GM23338 (cell line): Measurements from ENCODE around the gene PLBD2. TPM values are rescaled to one million over a fixed set of nuclear protein-coding genes. Genes with fewer than 3 reads are reported as not detected.

Source experiments
- ATAC-seq: fragments of 200-7000 bp; cut with Tn5 transposase; 3 replicates; pipeline ENCODE4 v1.9.1; 2020
- DNase-seq: peaks from one replicate; pipeline ENCODE4 v3.0.0-alpha.2; 2015; ENCODE audit warnings: low spot score
- H2AFZ ChIP-seq: fragments of 200-600 bp; sonication (generic); 2 replicates; pipeline ENCODE4 v1.8.0; 2016; ENCODE audit warnings: antibody characterized with exemption, mild to moderate bottlenecking, moderate library complexity
- H3F3A ChIP-seq: fragments of 200-600 bp; sonication (generic); replicated peaks from 2 replicates; pipeline ENCODE4 v1.8.0; 2017; ENCODE audit warnings: antibody characterized with exemption, mixed run types, low read depth
- H3K27ac ChIP-seq: fragments of 200-600 bp; sonication (generic); 2 replicates; pipeline ENCODE4 v1.6.1; 2016; ENCODE audit warnings: low read depth
- H3K27me3 ChIP-seq: fragments of 200-600 bp; sonication (generic); 2 replicates; pipeline ENCODE4 v1.8.0; 2016; ENCODE audit warnings: mild to moderate bottlenecking, mixed run types, moderate library complexity; ENCODE audit not compliant: insufficient read depth
- H3K36me3 ChIP-seq: fragments of 200-600 bp; sonication (generic); 2 replicates; pipeline ENCODE4 v1.8.0; 2016; ENCODE audit warnings: mild to moderate bottlenecking; ENCODE audit not compliant: insufficient read depth
- H3K4me1 ChIP-seq: fragments of 200-600 bp; sonication (generic); 2 replicates; pipeline ENCODE4 v1.8.0; 2016; ENCODE audit warnings: mild to moderate bottlenecking, moderate library complexity; ENCODE audit not compliant: insufficient read depth
- H3K4me2 ChIP-seq: fragments of 200-600 bp; sonication (generic); 2 replicates; pipeline ENCODE4 v1.7.1; 2017; ENCODE audit warnings: mixed run types
- H3K4me3 ChIP-seq: fragments of 200-600 bp; sonication (generic); 2 replicates; pipeline ENCODE4 v1.6.1; 2016; ENCODE audit warnings: mixed run types
- H3K79me2 ChIP-seq: fragments of 200-600 bp; sonication (generic); replicated peaks from 2 replicates; pipeline ENCODE4 v1.8.0; 2017; ENCODE audit warnings: mild to moderate bottlenecking; ENCODE audit not compliant: insufficient read depth
- H3K9me2 ChIP-seq: fragments of 200-600 bp; sonication (generic); 2 replicates; pipeline ENCODE4 v1.8.0; 2017; ENCODE audit not compliant: insufficient read depth
- H4K20me1 ChIP-seq: fragments of 200-600 bp; sonication (generic); replicated peaks from 2 replicates; pipeline ENCODE4 v1.8.0; 2017; ENCODE audit warnings: mild to moderate bottlenecking; ENCODE audit not compliant: insufficient read depth
- H3K27ac Mint-ChIP-seq: 2 replicates; pipeline ENCODE4 v1.8.0; 2020; ENCODE audit warnings: inconsistent platforms, mild to moderate bottlenecking, moderate library complexity, mixed read lengths
- H3K27me3 Mint-ChIP-seq: 3 replicates; pipeline ENCODE4 v1.8.0; 2022; ENCODE audit warnings: low read depth, mild to moderate bottlenecking, moderate library complexity, mixed read lengths, inconsistent platforms; ENCODE audit not compliant: insufficient read depth, poor library complexity
- H3K36me3 Mint-ChIP-seq: 3 replicates; pipeline ENCODE4 v1.8.0; 2021; ENCODE audit warnings: low read depth, mild to moderate bottlenecking, inconsistent platforms, moderate library complexity, mixed read lengths
- H3K4me1 Mint-ChIP-seq: 3 replicates; pipeline ENCODE4 v1.8.0; 2020; ENCODE audit warnings: mild to moderate bottlenecking, inconsistent platforms, mixed read lengths
- H3K4me3 Mint-ChIP-seq: 3 replicates; pipeline ENCODE4 v1.8.0; 2021; ENCODE audit warnings: moderate library complexity, mild to moderate bottlenecking, inconsistent platforms, mixed read lengths
- H3K9me3 Mint-ChIP-seq: 3 replicates; pipeline ENCODE4 v1.8.0; 2020; ENCODE audit warnings: moderate library complexity, mild to moderate bottlenecking, inconsistent platforms, mixed read lengths
- CTCF ChIP-seq, 2 experiments: fragments of 200-600 bp in 1 of 2; sonication (generic) in 1 of 2; conservative IDR thresholded peaks; 2 replicates each; pipeline versions ENCODE4 v1.5.1 to v1.6.1; 2016 to 2017; ENCODE audit warnings: antibody characterized with exemption in 2 of 2, low read depth in 2 of 2, mild to moderate bottlenecking in 2 of 2, moderate library complexity in 1 of 2
- EZH2 ChIP-seq: fragments of 200-600 bp; sonication (generic); IDR thresholded peaks from one replicate; pipeline ENCODE4 v1.8.0; 2017; ENCODE audit warnings: antibody characterized with exemption, mild to moderate bottlenecking, low read depth; ENCODE audit not compliant: unreplicated experiment
- JUNB ChIP-seq: IDR thresholded peaks from one replicate; pipeline ENCODE4 v1.6.1; 2016; ENCODE audit warnings: antibody characterized with exemption; ENCODE audit not compliant: unreplicated experiment
- POLR2AphosphoS5 ChIP-seq: IDR thresholded peaks from 2 replicates; pipeline ENCODE4 v1.6.1; 2016; ENCODE audit warnings: antibody characterized with exemption, low read depth
- REST ChIP-seq: IDR thresholded peaks from one replicate; pipeline ENCODE4 v1.6.1; 2018; ENCODE audit warnings: antibody characterized with exemption; ENCODE audit not compliant: unreplicated experiment
- STAT1 ChIP-seq: IDR thresholded peaks from one replicate; pipeline ENCODE4 v1.6.1; 2016; ENCODE audit warnings: antibody characterized with exemption; ENCODE audit not compliant: unreplicated experiment
- ZNF462 ChIP-seq: fragments of 250-450 bp; sonication (Bioruptor Pico); IDR thresholded peaks from 2 replicates; pipeline ENCODE4 v1.5.0; 2020; ENCODE audit warnings: mild to moderate bottlenecking, moderate library complexity
- polyA plus RNA-seq: library from polyadenylated mRNA; unstranded; fragments of >200 nt; fragmentation: Nextera tagmentation; extraction: Ambion mirVana; gene quantifications from 2 replicates; pipeline ENCODE4 v1.2.1, GENCODE V29; 2016
- total RNA-seq: library from RNA; depleted of rRNA; stranded (reverse); fragments of >200 nt; shearing (Covaris generic); gene quantifications from 2 replicates; pipeline ENCODE4 v1.2.3, GENCODE V29; 2014

Gene PLBD2
- total and polyA plus RNA-seq, 2 experiments from 2014 or later, result 10.2 to 37.1 TPM

- no peak overlapping the region for H3K4me3 Mint-ChIP-seq
- no peak overlapping the region for H2AFZ ChIP-seq
- H3K27me3 Mint-ChIP-seq, result peaks cover 2% of the 10 kb centered on the region
- no peaks in the 10 kb centered on the region for H3K4me1 Mint-ChIP-seq
- DNase-seq (no peak), ATAC-seq (no peak)
- H3K4me2 ChIP-seq, result no peak overlapping the region
- H3K27me3 ChIP-seq, result no peaks in the 10 kb centered on the region
- H3K36me3 Mint-ChIP-seq, result no peaks in the 10 kb centered on the region
- H4K20me1 ChIP-seq, result no peaks in the 10 kb centered on the region
- H3F3A ChIP-seq, result 0 out of 2 replicates have a peak, but pooled peaks cover 2% of the 10 kb centered on the region
- H3K9me2 ChIP-seq, result no peaks in the 10 kb centered on the region; the same call in 1 of the 2 replicates
- no peaks in the 10 kb centered on the region for H3K36me3 ChIP-seq
- no peaks in the 10 kb centered on the region; the same call in 2 of the 3 replicates for H3K9me3 Mint-ChIP-seq
- no peaks in the 10 kb centered on the region for H3K4me1 ChIP-seq
- no peak overlapping the region for H3K4me3 ChIP-seq
- no peak overlapping the region for H3K27ac Mint-ChIP-seq
- H3K27ac ChIP-seq, result no peak overlapping the region
- no peak for TF ChIP-seq STAT1
- no peak for TF ChIP-seq POLR2AphosphoS5
- TF ChIP-seq REST, result no peak
- no peak for TF ChIP-seq JUNB
- TF ChIP-seq CTCF (conservative IDR thresholded peaks at IDR 0.05; ENCODE audit: low read depth in 2 of 2), result no peak
- no peaks in the 10 kb centered on the region for H3K79me2 ChIP-seq
These were observed 36.7 kb downstream of the PLBD2 start for GRCh38 chr12:113395119-113395518.

GRCh38 chr12:113396200-113396599 lies 37.8 kb downstream of the PLBD2 start:
- Histone ChIP-seq H3K79me2 (no peaks in the 10 kb centered on the region), H3K27me3 (no peaks in the 10 kb centered on the region), H3K4me1 (no peaks in the 10 kb centered on the region), H3K9me2 (no peaks in the 10 kb centered on the region; the same call in 1 of the 2 replicates), H3K36me3 (no peaks in the 10 kb centered on the region), H3K4me2 (no peak overlapping the region), H3K27ac (no peak overlapping the region), H4K20me1 (no peaks in the 10 kb centered on the region), H2AFZ (no peak overlapping the region), H3F3A (0 out of 2 replicates have a peak, but pooled peaks cover 2% of the 10 kb centered on the region), H3K4me3 (no peak overlapping the region)
- Mint-ChIP-seq H3K27me3 (peaks cover 2% of the 10 kb centered on the region), H3K9me3 (no peaks in the 10 kb centered on the region; the same call in 2 of the 3 replicates), H3K4me3 (no peak overlapping the region), H3K27ac (no peak overlapping the region), H3K4me1 (no peaks in the 10 kb centered on the region), H3K36me3 (no peaks in the 10 kb centered on the region)
- ATAC-seq, result no peak
- TF ChIP-seq EZH2, result no peak
- no peak for TF ChIP-seq POLR2AphosphoS5
- TF ChIP-seq ZNF462 (CRISPR knock-in tag), result no peak
- no peak for DNase-seq
